ENCODE data around the gene CYREN. TPM values are rescaled to one million over a fixed set of nuclear protein-coding genes. Genes with fewer than 3 reads are reported as not detected.

CYREN gene
- total RNA-seq, 2 experiments from 2014 or later = 14.0 to 15.8 TPM

GRCh38 chr7:135186261-135186540, 15.7 kb upstream of the CYREN start:
- H3K27me3 ChIP-seq (ENCODE audit: control insufficient read depth in 1 of 2, insufficient read depth in 2 of 2, low read length in 2 of 2) = no peaks in the 10 kb centered on the region
- ChIA-PET CTCF (interaction anchor here (0.8 kb wide), 1 partner anchor 15 kb away, joined by 3 read pairs; the partner anchor contains the start of gene CYREN), POLR2A (no interaction called here)
- no peaks in the 10 kb centered on the region for H3K4me1 ChIP-seq (ENCODE audit: insufficient read depth, low read length)
- ATAC-seq (ENCODE audit: poor library complexity) (no peak), DNase-seq (no peak)
- H3K4me3 ChIP-seq (ENCODE audit: low read length) = no peak overlapping the region
- TF ChIP-seq, protein P1, sequence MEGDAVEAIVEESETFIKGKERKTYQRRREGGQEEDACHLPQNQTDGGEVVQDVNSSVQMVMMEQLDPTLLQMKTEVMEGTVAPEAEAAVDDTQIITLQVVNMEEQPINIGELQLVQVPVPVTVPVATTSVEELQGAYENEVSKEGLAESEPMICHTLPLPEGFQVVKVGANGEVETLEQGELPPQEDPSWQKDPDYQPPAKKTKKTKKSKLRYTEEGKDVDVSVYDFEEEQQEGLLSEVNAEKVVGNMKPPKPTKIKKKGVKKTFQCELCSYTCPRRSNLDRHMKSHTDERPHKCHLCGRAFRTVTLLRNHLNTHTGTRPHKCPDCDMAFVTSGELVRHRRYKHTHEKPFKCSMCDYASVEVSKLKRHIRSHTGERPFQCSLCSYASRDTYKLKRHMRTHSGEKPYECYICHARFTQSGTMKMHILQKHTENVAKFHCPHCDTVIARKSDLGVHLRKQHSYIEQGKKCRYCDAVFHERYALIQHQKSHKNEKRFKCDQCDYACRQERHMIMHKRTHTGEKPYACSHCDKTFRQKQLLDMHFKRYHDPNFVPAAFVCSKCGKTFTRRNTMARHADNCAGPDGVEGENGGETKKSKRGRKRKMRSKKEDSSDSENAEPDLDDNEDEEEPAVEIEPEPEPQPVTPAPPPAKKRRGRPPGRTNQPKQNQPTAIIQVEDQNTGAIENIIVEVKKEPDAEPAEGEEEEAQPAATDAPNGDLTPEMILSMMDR (IDR thresholded peaks at IDR 0.05) = no peak
- no peaks in the 10 kb centered on the region for H3K4me1 Mint-ChIP-seq (ENCODE audit: low read depth)
- H3K4me3 Mint-ChIP-seq = no peak overlapping the region
- H3K9me3 Mint-ChIP-seq = peaks cover 17% of the 10 kb centered on the region
- peaks cover 72% of the 10 kb centered on the region for H3K36me3 ChIP-seq (ENCODE audit: insufficient read depth, low read length)
- H3K9me3 ChIP-seq (ENCODE audit: control insufficient read depth in 1 of 2, insufficient read depth in 1 of 2, low read length in 2 of 2) = peaks cover 14 to 24% of the 10 kb centered on the region in 2 experiments
- no peaks in the 10 kb centered on the region for H3K27me3 Mint-ChIP-seq
- intact Hi-C loops (cut with DNase I, micrococcal nuclease) = no loop called here
- H3K27ac Mint-ChIP-seq = no peak overlapping the region
- H3K27ac ChIP-seq (ENCODE audit: low read depth in 1 of 2, low read length in 2 of 2) = no peak overlapping the region
- H3K36me3 Mint-ChIP-seq (ENCODE audit: low read depth) = peaks cover 95% of the 10 kb centered on the region

- Histone ChIP-seq H3K27ac (ENCODE audit: low read depth in 1 of 2, low read length in 2 of 2) (no peak overlapping the region), H3K4me3 (ENCODE audit: low read length) (no peak overlapping the region), H3K36me3 (ENCODE audit: insufficient read depth, low read length) (peaks cover 70% of the 10 kb centered on the region), H3K27me3 (ENCODE audit: control insufficient read depth in 1 of 2, insufficient read depth in 2 of 2, low read length in 2 of 2) (no peaks in the 10 kb centered on the region), H3K4me1 (ENCODE audit: insufficient read depth, low read length) (no peaks in the 10 kb centered on the region), H3K9me3 (ENCODE audit: control insufficient read depth in 1 of 2, insufficient read depth in 1 of 2, low read length in 2 of 2) (peaks cover 14 to 30% of the 10 kb centered on the region in 2 experiments)
- intact Hi-C loops (cut with DNase I, micrococcal nuclease) = no loop called here
- peaks cover 19% of the 10 kb centered on the region for H3K9me3 Mint-ChIP-seq
- CTCF ChIA-PET = interaction anchor here (0.8 kb wide), 1 partner anchor 15 kb away, joined by 3 read pairs; the partner anchor contains the start of gene CYREN
- DNase-seq (no peak), ATAC-seq (ENCODE audit: poor library complexity) (no peak)
- POLR2A ChIA-PET = no interaction called here
- no peaks in the 10 kb centered on the region for H3K4me1 Mint-ChIP-seq (ENCODE audit: low read depth)
- H3K36me3 Mint-ChIP-seq (ENCODE audit: low read depth) = peaks cover 95% of the 10 kb centered on the region
- no peaks in the 10 kb centered on the region for H3K27me3 Mint-ChIP-seq
- TF ChIP-seq, protein P1 (IDR thresholded peaks at IDR 0.05) = no peak
- no peak overlapping the region for H3K4me3 Mint-ChIP-seq
- no peak overlapping the region for H3K27ac Mint-ChIP-seq
Measured at GRCh38 chr7:135185471-135186260, 15.2 kb upstream of the CYREN start.

- ATAC-seq (ENCODE audit: poor library complexity) (no peak), DNase-seq (no peak)
- no peaks in the 10 kb centered on the region for H3K27me3 ChIP-seq (ENCODE audit: control insufficient read depth in 1 of 2, insufficient read depth in 2 of 2, low read length in 2 of 2)
- TF ChIP-seq, protein P1 (IDR thresholded peaks at IDR 0.05) = no peak
- H3K4me3 Mint-ChIP-seq = no peak overlapping the region
- no peak overlapping the region for H3K27ac Mint-ChIP-seq
- CTCF ChIA-PET = interaction anchor here (0.7 kb wide), 1 partner anchor 12 kb away, joined by 3 read pairs; no protein-coding TSS in a partner anchor
- no peak overlapping the region for H3K27ac ChIP-seq (ENCODE audit: low read depth in 1 of 2, low read length in 2 of 2)
- H3K36me3 Mint-ChIP-seq (ENCODE audit: low read depth) = peaks cover 92% of the 10 kb centered on the region
- no peak overlapping the region for H3K4me3 ChIP-seq (ENCODE audit: low read length)
- POLR2A ChIA-PET = no interaction called here
- H3K27me3 Mint-ChIP-seq = no peaks in the 10 kb centered on the region
- peaks cover 65% of the 10 kb centered on the region for H3K36me3 ChIP-seq (ENCODE audit: insufficient read depth, low read length)
- peaks cover 15 to 42% of the 10 kb centered on the region in 2 experiments for H3K9me3 ChIP-seq (ENCODE audit: control insufficient read depth in 1 of 2, insufficient read depth in 1 of 2, low read length in 2 of 2)
- intact Hi-C loops (cut with DNase I, micrococcal nuclease) = no loop called here
- no peaks in the 10 kb centered on the region for H3K4me1 Mint-ChIP-seq (ENCODE audit: low read depth)
- H3K4me1 ChIP-seq (ENCODE audit: insufficient read depth, low read length) = no peaks in the 10 kb centered on the region
- H3K9me3 Mint-ChIP-seq = peaks cover 22% of the 10 kb centered on the region
Measured at GRCh38 chr7:135184254-135184841, 13.8 kb upstream of the CYREN start.

Data from CD4-positive, alpha-beta T cell (primary cell).